SH-SY5Y (cell line): ENCODE data around the gene COTL1.

Source experiments
- GATA2 ChIP-seq: IDR thresholded peaks from 2 replicates; pipeline ENCODE4 v1.6.1; 2011; ENCODE audit warnings: mild to moderate bottlenecking, low read depth, low read length
- GATA3 ChIP-seq: IDR thresholded peaks from 2 replicates; pipeline ENCODE4 v1.6.1; 2011; ENCODE audit warnings: low read depth, mild to moderate bottlenecking, low read length, moderate library complexity

DNA sequence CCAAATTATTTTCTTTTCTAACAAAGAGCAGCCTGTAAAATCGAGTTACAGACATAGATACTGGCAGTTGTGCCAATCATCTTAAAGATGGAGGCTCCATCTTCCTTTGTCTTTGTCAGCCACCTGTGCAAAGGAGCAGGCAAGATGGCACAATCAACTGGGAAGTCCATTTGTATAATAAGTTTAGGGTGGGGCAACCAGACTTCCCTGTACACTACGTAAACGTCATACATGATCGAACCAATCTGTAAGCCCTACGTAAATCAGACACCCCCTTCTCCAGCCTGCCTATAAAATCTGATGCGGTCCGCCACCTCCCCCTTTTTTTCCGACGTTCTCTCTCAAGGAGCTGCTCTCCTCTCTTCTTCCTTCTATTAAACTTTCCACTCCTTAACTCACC lies 82.0 kb downstream of the COTL1 start:
- TF ChIP-seq GATA2 (no peak), GATA3 (no peak)
